Fibroblast of pulmonary artery (primary cell): ENCODE measurements around the gene RBM23.
A peak's percentile ranks its signal among the peaks of the same experiment; 100 is the strongest.

ENCODE experiments used
- DNase-seq: peaks from one replicate; pipeline ENCODE4 v3.0.0-alpha.2; 2010; ENCODE audit warnings: low read depth
- H3K4me3 ChIP-seq: replicated peaks from 2 replicates; pipeline ENCODE4 v1.5.1; 2011; ENCODE audit warnings: low read depth, mild to moderate bottlenecking, control low read depth, low read length, moderate library complexity
- CTCF ChIP-seq: IDR thresholded peaks from 2 replicates; pipeline ENCODE4 v1.5.1; 2011; ENCODE audit warnings: mild to moderate bottlenecking, control low read depth, low read length, inconsistent platforms; ENCODE audit errors: missing control alignments

Gene RBM23

DNA sequence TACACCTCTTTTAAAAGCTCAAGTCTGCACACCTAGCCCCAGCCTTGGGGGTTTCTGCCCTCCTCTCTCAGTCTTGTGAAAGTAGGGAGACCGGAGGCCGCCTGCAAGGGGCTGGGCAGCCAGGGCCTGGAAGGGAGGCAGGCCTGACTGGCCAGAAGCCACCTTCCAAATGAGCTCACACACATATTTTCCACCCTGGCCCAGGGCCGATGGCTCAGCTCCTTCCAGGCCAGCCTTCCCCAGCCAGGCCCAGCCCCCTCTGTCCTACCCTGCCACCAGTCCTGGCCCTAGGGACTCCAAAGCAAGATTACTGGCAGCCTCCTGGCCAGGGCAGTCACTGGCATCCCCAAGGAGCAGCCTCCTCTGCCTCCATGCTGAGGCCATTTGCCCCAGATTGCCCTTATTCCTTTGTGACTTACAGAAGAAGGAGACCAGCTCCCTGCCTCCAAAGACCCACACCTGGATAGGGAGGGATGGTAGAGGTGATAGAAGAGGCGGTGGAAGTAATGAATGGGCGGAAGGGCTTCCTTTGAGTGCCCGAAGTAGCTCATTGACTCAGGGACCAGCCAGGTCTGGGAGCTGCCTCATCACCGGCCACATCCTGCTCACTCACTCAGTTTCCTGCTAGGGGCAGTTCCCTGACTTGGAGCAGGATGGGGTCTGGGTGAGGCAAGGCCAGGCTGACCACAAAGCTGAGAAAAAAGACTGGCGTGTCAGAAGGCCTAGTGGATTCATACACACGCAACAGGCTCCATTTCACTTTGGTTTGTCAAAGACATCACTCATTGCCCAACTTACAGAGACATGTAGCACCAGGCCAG, 67.8 kb downstream of the RBM23 start:
- H3K4me3 ChIP-seq, result peak overlapping the region; percentile 19
- peak; percentile 95 for DNase-seq
- TF ChIP-seq CTCF, result no peak

GRCh38 chr14:22849212-22849819, 69.6 kb downstream of the RBM23 start:
- DNase-seq, result peak; percentile 75
- TF ChIP-seq CTCF, result no peak
- H3K4me3 ChIP-seq, result no peak overlapping the region

DNA sequence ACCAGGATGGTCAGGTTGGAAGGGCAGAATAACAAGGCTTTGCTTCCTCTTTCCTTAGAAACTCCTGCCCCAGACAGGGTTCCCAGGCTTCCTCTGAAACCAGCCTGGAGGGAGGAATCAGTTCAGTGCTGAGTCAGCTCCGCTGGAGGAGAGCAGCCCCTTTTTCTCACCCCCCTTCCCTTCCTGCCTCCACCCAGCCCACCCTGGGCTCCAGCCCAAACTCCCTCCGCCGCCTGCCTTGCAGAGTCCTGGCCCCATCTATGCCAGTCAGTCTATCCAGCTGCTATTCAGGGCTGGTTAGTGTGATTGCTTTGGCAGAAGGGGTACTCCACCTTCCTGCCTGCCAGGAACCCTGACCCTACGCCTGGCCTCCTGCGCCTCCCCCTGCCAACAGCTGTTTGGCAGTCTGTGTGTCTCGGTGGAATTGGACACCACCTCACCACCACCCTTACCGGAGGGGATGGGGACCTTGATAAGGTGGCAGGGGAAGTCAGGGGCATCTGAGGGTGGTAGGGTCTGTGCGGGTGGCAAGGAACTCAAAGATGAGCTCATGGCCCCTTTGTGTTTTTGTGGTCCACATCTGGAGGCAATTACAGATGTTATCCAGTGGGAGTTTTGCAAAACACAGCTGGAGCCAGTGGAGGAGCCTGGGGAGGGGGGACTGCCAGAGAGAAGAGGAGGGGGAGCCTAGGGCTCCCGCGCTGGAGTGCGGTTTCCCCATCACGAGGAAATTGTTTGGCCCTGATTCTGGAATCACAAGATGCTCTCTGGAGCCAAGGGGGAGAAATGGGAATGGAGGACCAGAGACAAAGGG, 70.4 kb downstream of the RBM23 start:
- no peak for TF ChIP-seq CTCF
- peak overlapping the region; percentile 27 for H3K4me3 ChIP-seq
- peak; percentile 96 for DNase-seq

DNA sequence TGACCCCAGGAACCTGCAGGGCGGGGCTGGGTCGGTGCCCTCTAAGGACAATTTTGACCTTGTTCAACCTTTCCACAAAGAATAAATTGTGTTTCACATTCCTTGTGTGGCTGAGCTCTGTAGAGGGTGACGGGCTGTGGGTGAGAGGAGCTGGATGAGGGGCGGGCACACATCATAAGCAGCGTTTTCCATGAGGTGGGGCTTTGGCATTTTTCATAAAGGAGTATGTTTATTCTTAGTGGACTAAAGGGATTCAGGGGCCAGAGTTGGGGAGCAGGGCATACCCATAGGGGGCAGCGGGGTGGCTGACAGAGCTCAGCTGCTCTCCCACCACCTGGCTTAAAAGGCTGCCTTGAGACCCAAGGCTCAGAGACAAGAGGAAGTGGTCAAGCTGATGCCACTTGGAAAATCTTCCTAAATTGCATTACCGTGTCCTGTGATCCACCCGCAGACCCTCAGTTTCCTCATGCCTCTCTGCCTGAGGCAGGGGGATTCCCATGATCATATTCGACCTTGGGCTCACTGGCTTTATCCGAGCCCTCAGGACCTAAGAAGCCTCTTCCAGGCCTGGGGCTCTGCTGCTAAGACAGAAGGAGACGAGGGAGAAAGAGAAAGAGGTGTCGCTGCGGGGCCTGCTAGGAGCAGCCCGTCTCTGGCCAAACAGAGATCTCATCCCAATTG, 71.1 kb downstream of the RBM23 start:
- DNase-seq, result peak; percentile 69
- no peak for TF ChIP-seq CTCF
- no peak overlapping the region for H3K4me3 ChIP-seq

GRCh38 chr14:22846811-22847307, 72.1 kb downstream of the RBM23 start:
- no peak overlapping the region for H3K4me3 ChIP-seq
- DNase-seq, result no peak
- no peak for TF ChIP-seq CTCF

DNA sequence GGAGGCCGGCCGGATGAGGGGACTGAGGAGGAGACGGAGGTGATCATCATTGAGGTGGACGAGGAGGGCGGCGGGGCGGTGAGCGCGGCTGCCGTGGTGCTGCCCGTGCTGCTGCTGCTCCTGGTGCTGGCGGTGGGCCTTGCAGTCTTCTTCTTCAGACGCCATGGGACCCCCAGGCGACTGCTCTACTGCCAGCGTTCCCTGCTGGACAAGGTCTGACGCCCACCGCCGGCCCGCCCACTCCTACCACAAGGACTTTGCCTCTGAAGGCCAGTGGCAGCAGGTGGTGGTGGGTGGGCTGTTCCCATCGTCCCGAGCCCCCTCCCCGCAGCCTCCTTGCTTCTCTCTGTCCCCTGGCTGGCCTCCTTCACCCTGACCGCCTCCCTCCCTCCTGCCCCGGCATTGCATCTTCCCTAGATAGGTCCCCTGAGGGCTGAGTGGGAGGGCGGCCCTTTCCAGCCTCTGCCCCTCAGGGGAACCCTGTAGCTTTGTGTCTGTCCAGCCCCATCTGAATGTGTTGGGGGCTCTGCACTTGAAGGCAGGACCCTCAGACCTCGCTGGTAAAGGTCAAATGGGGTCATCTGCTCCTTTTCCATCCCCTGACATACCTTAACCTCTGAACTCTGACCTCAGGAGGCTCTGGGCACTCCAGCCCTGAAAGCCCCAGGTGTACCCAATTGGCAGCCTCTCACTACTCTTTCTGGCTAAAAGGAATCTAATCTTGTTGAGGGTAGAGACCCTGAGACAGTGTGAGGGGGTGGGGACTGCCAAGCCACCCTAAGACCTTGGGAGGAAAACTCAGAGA, 72.9 kb downstream of the RBM23 start:
- no peak for DNase-seq
- H3K4me3 ChIP-seq, result no peak overlapping the region
- TF ChIP-seq CTCF, result no peak
